ENCODE results near the gene WASHC4.

The WASHC4 gene

DNA sequence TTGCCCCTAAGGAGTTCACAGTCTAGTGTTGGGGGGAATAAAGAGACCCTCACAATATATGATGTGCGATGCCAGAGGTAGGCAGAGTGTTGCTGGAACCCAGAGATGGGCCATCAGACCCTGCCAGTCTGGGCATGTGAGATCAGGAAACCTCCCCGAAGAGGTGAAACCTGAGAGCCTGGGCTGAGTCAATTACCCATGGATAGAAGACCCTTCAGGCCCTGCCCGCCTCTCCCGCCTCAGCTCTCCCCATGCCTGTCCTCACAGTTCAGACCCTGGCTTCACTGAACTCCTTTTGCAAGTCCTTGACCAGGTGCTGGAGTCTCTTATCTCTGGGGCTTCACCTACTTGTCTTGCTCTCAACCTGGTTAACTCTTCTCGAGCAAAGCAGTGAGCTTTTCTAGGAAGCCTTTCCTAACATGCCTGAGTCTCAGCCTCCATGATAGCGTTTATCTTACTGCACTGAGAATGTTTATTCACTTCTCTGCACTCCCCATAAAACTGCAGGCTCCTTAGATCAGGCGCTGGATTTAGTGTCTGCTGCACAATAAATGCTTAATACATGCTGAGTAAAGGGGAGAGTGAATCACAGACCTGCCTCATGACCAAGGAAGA is 42.9 kb upstream of the WASHC4 start:
- H3K9me2 ChIP-seq (ENCODE audit: low read depth, low read length) = no peaks in the 10 kb centered on the region
- no peaks in the 10 kb centered on the region for H3K27me3 ChIP-seq (ENCODE audit: insufficient read depth, low read length)
- no peaks in the 10 kb centered on the region for H3K36me3 ChIP-seq (ENCODE audit: insufficient read depth, low read length)
- TF ChIP-seq EZH2 (IDR thresholded peaks at IDR 0.05; ENCODE audit: borderline replicate concordance, low read length) (no peak), CTCF (IDR thresholded peaks at IDR 0.05; ENCODE audit: low read length) (no peak)
- no peaks in the 10 kb centered on the region for H3K4me1 ChIP-seq (ENCODE audit: insufficient read depth, low read length, severe bottlenecking)
- H3K79me2 ChIP-seq (ENCODE audit: insufficient read depth, low read length) = no peaks in the 10 kb centered on the region
- no peak overlapping the region for H3K4me2 ChIP-seq (ENCODE audit: low read length)
- H2AFZ ChIP-seq (ENCODE audit: low read length) = no peak overlapping the region
- H3K9ac ChIP-seq (ENCODE audit: low read length) = no peak overlapping the region
- no peak overlapping the region for H3K27ac ChIP-seq (ENCODE audit: low read depth, low read length, poor library complexity, severe bottlenecking)
- no peaks in the 10 kb centered on the region for H3F3A ChIP-seq (ENCODE audit: insufficient read depth, low read length)
- H4K20me1 ChIP-seq (ENCODE audit: insufficient read depth, low read length) = no peaks in the 10 kb centered on the region
- H3K9me3 ChIP-seq (ENCODE audit: low read length) = no peaks in the 10 kb centered on the region
- H3K4me3 ChIP-seq (ENCODE audit: low read depth, low read length, poor library complexity, severe bottlenecking) = no peak overlapping the region

DNA sequence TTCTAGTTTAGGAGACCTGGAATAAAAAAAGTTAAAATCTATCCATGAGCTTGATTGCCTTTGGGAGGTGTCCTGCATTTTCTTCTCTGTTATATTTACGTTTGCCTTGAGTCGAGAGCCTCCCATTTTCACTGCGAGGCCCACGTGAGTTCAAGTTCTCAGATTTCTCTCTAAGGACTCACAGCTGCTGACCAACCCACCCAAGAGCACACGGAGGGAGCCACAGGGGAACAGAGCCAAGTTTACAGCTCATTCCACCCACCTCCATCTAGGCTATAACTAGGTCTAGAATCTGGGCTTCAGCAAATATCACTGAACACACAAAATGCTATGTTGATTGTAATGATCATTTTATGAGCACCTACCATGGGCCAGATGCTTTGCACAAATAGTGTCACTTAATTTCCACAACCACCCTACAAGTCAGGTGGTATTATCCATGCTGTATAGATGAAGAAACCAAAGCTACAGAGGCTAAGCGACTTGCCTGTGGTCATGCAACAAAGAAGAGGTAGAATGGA is 40.0 kb upstream of the WASHC4 start:
- no peak overlapping the region for H3K4me2 ChIP-seq (ENCODE audit: low read length)

DNA sequence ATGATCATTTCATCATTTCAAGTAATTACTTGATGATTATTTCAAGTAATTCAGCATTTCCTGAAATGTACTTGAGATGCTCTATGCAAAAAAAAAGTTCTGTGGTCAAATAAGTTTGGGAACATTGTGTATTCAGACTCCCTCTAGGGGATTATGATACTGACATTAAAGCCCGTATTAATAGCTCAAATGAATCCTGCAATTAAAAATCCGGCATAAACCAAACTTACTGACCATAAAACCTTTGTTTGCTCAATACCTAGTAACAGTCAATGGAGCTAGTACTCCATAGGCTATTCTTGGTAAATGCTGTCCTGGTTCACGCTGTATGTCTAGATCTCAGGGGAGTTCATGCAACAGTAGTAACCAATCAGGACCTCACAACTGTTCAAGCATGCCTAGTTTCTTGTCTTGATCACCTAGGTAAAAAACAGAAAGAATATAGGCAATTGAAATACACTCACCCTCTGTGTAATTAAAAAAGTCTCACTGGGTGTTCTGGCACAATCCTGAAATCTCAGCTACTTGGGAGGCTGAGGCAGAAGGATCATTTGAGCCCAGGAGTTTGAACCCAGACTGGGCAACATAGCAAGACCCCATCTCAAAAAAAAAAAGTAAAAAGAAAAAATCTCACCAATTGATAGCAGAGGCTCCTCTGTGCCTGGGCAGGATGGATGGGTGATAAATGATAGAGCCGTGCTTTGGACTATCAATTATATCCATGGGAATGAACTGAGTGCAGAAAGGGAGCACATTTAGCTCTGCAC is 37.4 kb upstream of the WASHC4 start:
- H3K79me2 ChIP-seq (ENCODE audit: insufficient read depth, low read length) = no peaks in the 10 kb centered on the region
- H4K20me1 ChIP-seq (ENCODE audit: insufficient read depth, low read length) = no peaks in the 10 kb centered on the region
- H3K4me1 ChIP-seq (ENCODE audit: insufficient read depth, low read length, severe bottlenecking) = no peaks in the 10 kb centered on the region
- no peak overlapping the region for H3K27ac ChIP-seq (ENCODE audit: low read depth, low read length, poor library complexity, severe bottlenecking)
- H2AFZ ChIP-seq (ENCODE audit: low read length) = no peak overlapping the region
- H3K9me2 ChIP-seq (ENCODE audit: low read depth, low read length) = no peaks in the 10 kb centered on the region
- H3K27me3 ChIP-seq (ENCODE audit: insufficient read depth, low read length) = no peaks in the 10 kb centered on the region
- no peak overlapping the region for H3K4me2 ChIP-seq (ENCODE audit: low read length)
- no peaks in the 10 kb centered on the region for H3K9me3 ChIP-seq (ENCODE audit: low read length)
- TF ChIP-seq CTCF (IDR thresholded peaks at IDR 0.05; ENCODE audit: low read length) = no peak
- TF ChIP-seq EZH2 (IDR thresholded peaks at IDR 0.05; ENCODE audit: borderline replicate concordance, low read length) = no peak
- H3K4me3 ChIP-seq (ENCODE audit: low read depth, low read length, poor library complexity, severe bottlenecking) = no peak overlapping the region
- no peaks in the 10 kb centered on the region for H3K36me3 ChIP-seq (ENCODE audit: insufficient read depth, low read length)
- H3F3A ChIP-seq (ENCODE audit: insufficient read depth, low read length) = no peaks in the 10 kb centered on the region
- H3K9ac ChIP-seq (ENCODE audit: low read length) = no peak overlapping the region

More for the DNA sequence above, 40.0 kb upstream of the WASHC4 start:
- H3F3A ChIP-seq (ENCODE audit: insufficient read depth, low read length) = no peaks in the 10 kb centered on the region
- no peak for TF ChIP-seq CTCF (IDR thresholded peaks at IDR 0.05; ENCODE audit: low read length)
- TF ChIP-seq EZH2 (IDR thresholded peaks at IDR 0.05; ENCODE audit: borderline replicate concordance, low read length) = no peak
- H2AFZ ChIP-seq (ENCODE audit: low read length) = no peak overlapping the region
- no peaks in the 10 kb centered on the region for H3K9me3 ChIP-seq (ENCODE audit: low read length)
- H3K9ac ChIP-seq (ENCODE audit: low read length) = no peak overlapping the region
- no peaks in the 10 kb centered on the region for H3K79me2 ChIP-seq (ENCODE audit: insufficient read depth, low read length)
- no peak overlapping the region for H3K27ac ChIP-seq (ENCODE audit: low read depth, low read length, poor library complexity, severe bottlenecking)
- H3K9me2 ChIP-seq (ENCODE audit: low read depth, low read length) = no peaks in the 10 kb centered on the region
- no peaks in the 10 kb centered on the region for H3K36me3 ChIP-seq (ENCODE audit: insufficient read depth, low read length)
- no peaks in the 10 kb centered on the region for H3K4me1 ChIP-seq (ENCODE audit: insufficient read depth, low read length, severe bottlenecking)
- H3K4me3 ChIP-seq (ENCODE audit: low read depth, low read length, poor library complexity, severe bottlenecking) = no peak overlapping the region
- no peaks in the 10 kb centered on the region for H4K20me1 ChIP-seq (ENCODE audit: insufficient read depth, low read length)
- H3K27me3 ChIP-seq (ENCODE audit: insufficient read depth, low read length) = no peaks in the 10 kb centered on the region
